NCI-H2081 (cell line): Measurements from ENCODE around the gene NOC2L.
"Not testable (repeated sequence)": the region's sequence is repeated elsewhere in the genome, so short reads cannot be mapped to it uniquely, and the experiment has no call there.

ENCODE experiments used
- DNase-seq, 2 experiments: peaks; one replicate each; lab custom pipeline; 2025; lab: John Stamatoyannopoulos, UW

The NOC2L gene

GRCh38 chr1:958823-959730, at the start of gene NOC2L:
NOC2L (minus strand) TSS chr1:959256; CDS start chr1:959240, 16 bp downstream.
- DNase-seq, result peak; percentile 83 to 84

- DNase-seq, result no peak
Measured at GRCh38 chr1:1006305-1007159, 47.5 kb upstream of the NOC2L start.

- DNase-seq, result no peak
Measured at GRCh38 chr1:1005774-1006304, 46.8 kb upstream of the NOC2L start.

GRCh38 chr1:1004780-1005697, 46.0 kb upstream of the NOC2L start:
- no peak for DNase-seq

GRCh38 chr1:1004420-1004779, 45.3 kb upstream of the NOC2L start:
- no peak for DNase-seq

GRCh38 chr1:1003618-1004419, 44.8 kb upstream of the NOC2L start:
- DNase-seq, result no peak

GRCh38 chr1:1001057-1001783, 42.2 kb upstream of the NOC2L start:
- no peak for DNase-seq

GRCh38 chr1:1000357-1001056, 41.5 kb upstream of the NOC2L start:
- DNase-seq, result peak in 1 of 2 experiments; percentile 12

GRCh38 chr1:999725-1000356, 40.8 kb upstream of the NOC2L start, which contains the start of gene HES4:
HES4 (minus strand) TSS chr1:1000097; CDS start chr1:999973, 124 bp downstream.
- DNase-seq, result peak in 1 of 2 experiments; percentile 35

- DNase-seq, result no peak
Measured at GRCh38 chr1:998995-999724, 40.1 kb upstream of the NOC2L start.

GRCh38 chr1:998745-998994, 39.6 kb upstream of the NOC2L start:
- DNase-seq, result no peak

GRCh38 chr1:997993-998744, 39.1 kb upstream of the NOC2L start:
- DNase-seq, result no peak

GRCh38 chr1:997713-997992, 38.6 kb upstream of the NOC2L start:
- DNase-seq, result no peak

- no peak for DNase-seq
Measured at GRCh38 chr1:996851-997712, 38.0 kb upstream of the NOC2L start.

- no peak for DNase-seq
Measured at GRCh38 chr1:995665-996633, 36.9 kb upstream of the NOC2L start.

- not testable (repeated sequence) for DNase-seq
Measured at GRCh38 chr1:994546-994945, 35.5 kb upstream of the NOC2L start.
